HG02970 (cell line): ENCODE data around the gene ATF2.
"Not testable (repeated sequence)": the region's sequence is repeated elsewhere in the genome, so short reads cannot be mapped to it uniquely, and the experiment has no call there.

Experiments used
- ATAC-seq: cut with Tn5 transposase; IDR thresholded peaks from one replicate; pipeline ENCODE4 v1.9.1; 2021; ENCODE audit warnings: mild to moderate bottlenecking, moderate library complexity, moderate number of reproducible peaks; ENCODE audit not compliant: unreplicated experiment, low FRiP score

The ATF2 gene

DNA sequence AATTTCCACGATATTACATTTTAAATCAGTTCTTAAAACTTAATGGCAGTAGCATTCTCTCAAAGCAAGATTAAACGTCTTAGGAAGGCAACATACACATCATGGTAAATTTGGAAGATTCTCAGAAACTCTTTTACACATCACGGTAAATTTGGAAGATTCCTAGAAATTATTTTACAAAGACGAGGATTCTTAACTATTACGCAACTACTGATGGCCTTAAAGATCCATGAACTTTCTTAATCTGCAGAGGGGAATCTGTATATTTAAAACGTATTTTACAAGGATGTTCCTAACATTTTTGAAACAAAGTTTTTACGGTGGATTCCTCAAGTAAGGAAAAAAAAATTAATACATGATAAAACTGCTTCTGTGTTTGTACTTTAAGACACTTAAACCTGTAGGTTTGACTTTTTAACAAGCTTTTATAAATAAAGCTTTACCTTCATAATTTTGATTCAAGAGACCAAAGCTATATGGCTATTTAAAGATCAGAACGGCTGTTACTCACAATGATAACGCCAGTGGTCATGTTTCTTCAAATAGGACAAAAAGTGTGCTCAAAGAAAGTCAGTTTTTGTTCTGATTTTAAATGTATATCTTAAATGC lies 1.7 kb downstream of the ATF2 start:
- ATAC-seq = no peak

DNA sequence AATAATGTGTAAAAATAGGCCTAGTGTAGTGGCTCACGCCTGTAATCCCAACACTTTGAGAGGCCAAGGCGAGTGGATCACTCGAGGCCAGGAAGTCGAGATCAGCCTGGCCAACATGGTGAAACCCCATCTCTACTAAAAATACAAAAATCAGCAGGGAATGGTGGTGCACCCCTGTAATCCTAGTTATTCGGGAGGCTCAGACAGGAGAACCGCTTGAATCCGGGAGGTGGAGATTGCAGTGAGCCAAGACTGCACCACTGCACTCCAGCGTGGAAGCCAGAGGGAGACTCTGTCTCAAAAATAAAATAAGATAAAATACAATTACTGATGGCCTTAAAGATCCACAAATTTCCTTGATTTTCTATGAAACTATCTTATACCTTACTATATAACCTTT lies 3.8 kb downstream of the ATF2 start:
- ATAC-seq = no peak

DNA sequence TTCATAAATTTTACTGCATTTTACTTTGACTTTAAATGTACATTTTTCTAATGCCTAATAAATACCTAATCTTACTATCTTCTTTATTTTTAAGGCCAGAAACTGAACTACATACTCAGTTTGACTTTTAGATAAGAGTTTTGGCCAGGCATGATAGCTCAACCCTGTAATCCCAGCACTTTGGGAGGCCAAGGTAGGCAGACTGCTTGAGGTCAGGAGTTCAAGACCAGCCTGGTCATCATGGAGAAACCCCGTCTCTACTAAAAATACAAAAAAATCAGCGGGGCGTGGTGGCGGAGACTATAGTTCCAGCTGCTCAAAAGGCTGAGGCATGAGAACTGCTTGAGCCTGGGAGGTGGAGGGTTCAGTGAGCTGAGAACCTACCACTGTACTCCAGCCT lies 9.1 kb downstream of the ATF2 start:
- no peak for ATAC-seq

DNA sequence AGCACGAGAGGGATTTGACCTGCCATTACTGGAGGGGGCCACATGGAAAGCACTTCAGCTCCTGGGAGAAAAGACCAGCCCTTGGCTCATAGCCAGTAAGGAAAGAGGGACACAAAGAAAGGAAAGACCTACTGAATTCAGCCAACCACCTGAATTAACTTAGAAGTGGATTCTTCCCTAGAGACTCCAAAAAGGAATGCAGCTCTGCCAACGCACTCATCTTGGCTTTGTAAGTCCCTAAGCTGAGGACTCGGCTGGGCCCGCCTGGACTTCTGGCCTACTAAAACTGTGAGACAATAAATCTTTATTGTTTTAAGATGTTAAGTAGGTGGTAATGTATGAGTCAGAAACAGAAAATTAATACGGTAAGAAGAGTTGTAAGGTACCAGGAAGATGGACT lies 11.5 kb downstream of the ATF2 start:
- ATAC-seq = no peak

DNA sequence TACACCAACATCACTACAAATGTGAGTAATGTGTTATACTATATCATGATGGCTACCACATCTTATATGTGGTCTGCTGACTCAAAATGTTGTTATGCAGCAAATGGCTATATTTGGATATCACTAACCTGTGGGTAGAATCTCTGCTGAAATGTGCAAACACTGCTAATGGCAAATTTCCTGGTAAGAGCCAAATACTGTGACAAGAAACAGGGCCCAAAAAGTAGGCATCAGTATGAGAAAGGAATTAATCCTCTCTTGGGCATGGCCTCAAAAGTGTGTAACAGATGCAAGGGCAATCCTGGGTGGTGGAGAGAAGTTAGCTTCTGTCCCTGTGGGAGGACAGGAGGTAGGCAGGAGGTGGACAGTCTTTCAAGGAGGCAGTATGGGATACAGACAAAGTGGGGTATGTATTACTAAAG lies 13.3 kb downstream of the ATF2 start:
- no peak for ATAC-seq

DNA sequence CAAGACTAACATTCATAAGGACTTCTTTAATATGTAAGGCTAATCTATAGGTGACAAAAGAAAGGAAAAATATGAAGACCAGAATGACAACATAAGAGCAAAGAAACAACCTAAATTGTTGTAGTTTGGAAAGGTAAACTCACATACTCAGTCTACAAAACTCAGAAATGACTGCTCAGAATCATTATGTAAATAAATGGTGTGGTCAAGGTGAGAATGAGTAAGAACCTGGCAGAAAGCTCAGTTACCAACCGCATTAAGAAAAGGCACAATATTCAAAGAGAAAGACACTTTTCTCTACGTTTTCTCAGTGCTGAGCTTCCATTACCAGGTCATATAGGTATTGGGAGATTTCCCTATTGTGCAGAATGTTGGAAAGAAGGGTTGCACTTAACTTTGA lies 15.8 kb downstream of the ATF2 start:
- ATAC-seq = peak; percentile 55

DNA sequence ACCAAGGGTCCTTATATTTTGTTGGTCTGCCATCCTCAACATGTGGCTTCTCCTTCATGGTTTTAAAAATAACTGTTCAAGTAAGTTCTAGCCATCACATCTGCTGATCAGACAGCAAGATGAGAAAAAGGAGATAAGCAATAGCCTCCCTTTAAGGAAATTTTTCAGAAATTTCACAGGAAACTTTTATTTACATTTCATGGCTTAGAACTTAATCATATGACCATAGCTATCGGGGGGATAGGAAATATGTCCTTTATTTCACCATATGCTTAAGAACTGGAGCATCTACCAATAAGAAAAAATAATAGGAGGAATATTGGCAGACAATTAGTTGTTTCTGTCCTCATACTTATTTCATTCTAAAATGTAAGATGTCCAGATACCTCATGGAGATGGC lies 16.2 kb downstream of the ATF2 start:
- ATAC-seq = no peak

DNA sequence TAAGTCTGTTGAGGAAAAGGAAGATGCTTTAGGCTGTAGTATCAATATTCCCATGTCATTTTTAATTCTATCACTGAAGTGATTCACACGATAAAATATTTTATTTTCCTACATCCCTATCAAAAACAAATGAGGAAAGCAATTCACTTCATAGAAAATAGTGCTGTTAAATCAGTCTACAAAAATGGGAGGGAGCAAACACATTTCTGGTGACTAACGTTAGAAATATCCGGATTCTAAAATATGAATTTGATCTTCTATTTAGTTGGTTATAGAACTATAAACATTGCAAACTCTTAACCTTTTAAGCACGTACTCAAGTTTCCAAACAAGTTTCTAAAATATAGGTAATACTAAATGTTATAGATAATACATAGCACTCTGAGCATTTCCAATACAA lies 20.8 kb downstream of the ATF2 start:
- ATAC-seq = no peak

DNA sequence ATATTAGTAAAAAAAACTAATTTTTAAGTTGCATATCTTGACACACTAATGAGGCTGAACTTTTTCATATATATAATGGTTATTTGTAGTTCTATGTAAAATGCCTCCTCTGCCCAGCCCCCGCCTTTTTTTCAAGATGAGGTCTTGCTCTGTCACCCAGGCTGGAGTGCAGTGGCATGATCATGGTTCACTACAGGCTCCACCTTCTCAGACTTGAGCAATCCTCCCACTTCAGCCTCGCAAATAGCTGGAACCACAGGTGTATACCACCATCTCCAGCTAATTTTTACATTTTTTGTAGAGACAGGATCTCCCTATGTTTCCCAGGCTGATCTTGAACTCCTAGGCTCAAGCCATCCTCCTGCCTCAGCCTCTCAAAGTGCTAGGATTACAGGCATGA lies 24.3 kb downstream of the ATF2 start:
- no peak for ATAC-seq

DNA sequence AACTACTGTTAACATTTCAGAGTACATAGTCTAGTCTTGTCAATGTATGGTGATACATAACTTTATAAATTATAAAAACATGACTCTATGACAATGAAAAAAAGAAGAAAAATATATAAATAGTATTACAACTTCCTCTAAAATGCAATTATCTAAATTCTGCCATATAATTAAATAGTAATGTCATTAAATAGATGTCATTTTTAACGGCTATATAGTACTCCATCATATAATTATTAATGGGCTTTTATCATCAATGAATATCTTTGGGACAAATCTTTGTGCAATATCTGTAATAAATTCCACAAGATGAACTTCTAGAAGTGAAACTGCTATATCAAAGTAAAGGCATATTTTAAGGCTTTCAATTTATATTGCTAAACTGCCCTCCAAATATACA lies 24.8 kb downstream of the ATF2 start:
- ATAC-seq = no peak

DNA sequence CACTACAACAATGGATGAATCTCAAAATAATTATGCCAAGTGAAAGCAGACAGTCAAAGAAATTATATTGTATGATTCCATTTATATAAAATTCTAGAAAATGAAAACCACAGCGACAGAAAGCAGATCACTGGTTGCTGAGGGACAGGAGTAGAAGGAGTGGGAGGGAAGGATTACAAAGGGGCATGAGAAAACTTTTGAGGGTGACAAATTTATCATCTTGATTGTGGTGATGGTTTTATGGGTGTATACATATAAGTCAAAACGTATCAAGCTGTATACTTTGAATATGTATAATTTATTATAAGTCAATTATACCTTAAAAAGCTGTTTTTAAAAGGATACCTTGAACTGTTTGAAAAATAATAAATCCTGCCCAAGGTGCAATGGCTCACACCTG lies 27.7 kb downstream of the ATF2 start:
- no peak for ATAC-seq

DNA sequence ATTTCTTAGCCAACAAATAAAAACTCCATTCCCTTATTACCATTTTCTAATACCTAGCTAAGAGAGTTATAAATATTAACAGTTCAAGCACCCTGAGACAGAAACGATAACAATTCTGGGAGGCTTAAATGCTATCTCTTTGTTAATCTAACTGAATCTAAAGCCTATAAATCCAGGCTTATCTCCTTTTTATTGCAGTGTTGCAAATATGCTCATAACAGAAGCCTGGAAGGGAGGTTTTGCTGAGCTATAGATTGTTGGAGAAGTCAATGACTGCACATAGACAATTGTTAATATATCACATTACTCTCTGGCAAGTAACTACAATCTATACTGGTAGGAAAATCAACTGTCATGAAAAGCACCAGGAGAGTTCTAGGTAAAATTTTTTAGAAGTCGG lies 30.2 kb downstream of the ATF2 start:
- ATAC-seq = no peak

DNA sequence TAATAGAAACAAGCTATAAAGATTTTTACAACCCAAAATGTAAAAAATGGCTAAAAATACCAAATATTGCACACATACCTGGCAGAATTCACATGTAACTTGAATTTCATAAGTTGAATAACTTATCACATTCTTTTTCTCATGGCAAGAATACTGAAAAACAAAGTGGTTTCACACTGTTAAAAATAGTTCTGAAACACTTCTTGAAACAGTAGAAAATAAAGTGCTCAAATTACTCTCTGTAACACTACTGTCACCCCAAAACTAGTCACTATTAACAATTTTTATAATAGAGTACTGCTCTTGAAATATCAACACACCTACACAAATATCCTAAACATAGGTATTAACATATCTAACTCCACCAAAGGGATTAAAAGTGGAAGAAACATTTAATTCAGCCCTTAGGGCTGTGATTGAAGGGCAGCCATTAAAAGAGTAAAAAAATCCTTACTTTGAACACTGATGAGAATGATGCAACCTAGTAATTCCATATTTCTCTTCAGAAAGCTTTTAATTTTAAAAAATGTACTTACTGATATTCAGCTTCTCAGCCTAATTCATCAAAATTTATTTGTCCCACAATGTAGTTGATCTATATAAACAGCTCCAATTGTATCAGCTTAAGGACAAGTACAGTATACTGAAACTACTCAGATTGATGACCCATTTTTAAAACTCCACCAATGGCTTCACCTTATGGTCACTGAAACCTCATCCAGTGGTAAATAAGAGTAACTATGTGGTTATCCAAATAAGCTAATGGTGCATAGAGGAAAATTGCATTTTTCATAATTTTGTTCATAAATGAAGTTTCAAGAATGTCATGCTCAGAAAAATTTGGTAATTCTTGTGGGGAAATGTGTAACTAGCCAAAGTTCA lies 31.4 kb downstream of the ATF2 start:
- no peak for ATAC-seq

DNA sequence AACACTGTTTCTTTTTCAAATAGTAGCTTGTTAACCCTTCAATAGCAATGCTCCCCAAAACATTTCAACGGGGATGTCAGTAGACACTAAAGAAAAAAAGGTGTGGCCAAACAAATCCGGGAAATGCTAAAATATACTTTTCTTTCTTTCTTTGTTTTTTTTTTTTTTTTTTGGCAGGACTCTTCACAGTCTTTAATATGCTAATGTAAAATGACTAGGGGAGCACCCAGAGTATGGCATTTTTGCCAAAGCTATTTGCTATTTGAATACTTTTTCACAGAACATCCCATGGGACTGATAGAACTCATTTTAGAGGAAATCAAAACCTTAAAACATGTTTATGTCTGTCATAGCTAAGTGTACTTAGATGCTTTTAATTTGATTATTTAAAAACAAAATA lies 32.1 kb downstream of the ATF2 start:
- ATAC-seq = no peak

DNA sequence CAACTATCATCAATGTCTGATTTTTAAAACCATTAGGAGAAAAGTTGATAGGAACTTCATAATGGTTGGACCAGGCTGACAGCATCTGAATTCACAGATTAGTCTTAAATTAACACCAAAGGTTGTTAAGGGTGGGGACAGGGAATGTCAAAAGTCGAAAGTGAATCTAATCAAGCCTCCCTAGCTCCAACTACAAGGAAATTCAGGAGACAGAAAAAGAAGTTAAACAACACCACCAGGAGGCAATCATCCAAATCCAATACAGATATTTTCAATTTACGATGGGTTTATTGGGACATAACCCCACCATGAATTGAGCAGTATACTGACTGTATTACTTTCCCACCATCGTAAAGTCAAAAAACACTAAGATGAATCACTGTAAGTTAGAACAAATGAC lies 32.8 kb downstream of the ATF2 start:
- ATAC-seq = no peak

DNA sequence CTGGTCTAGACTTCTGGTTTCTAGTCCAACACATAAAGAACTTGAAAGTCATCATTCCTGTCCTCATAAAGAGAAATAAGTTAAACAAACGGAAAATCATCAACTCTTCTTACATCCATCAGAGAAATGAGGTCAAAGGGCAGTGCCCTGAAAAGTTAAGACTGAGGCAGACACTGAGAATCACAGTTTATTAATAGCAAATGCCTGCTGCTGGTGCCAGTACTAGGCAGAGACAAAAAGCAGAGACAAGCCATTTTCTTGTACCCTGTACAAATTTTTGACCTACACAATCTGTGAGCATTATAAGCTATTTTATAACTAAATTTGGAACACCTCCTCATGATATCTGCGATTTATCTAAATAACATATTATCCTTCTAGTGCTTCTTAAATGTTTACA lies 36.8 kb downstream of the ATF2 start:
- no peak for ATAC-seq

DNA sequence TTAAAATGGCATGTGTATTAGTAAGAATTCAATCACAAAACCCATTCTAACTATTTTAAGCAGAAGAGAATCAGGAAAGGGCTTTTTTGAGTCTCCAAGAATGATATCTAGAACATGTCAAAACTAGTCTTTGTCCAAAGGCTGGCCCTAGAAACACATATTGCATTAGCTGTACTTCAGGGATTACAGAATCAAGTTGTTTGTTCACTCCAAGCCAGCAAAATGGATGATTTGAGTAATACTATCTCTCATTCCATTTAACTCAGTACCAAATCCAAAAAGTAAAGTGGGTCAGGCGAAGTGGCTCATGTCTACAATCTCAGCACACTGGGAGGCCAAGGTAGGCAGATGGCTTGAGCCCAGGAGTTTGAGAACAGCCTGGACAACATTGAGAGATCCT lies 41.3 kb downstream of the ATF2 start:
- ATAC-seq = no peak

DNA sequence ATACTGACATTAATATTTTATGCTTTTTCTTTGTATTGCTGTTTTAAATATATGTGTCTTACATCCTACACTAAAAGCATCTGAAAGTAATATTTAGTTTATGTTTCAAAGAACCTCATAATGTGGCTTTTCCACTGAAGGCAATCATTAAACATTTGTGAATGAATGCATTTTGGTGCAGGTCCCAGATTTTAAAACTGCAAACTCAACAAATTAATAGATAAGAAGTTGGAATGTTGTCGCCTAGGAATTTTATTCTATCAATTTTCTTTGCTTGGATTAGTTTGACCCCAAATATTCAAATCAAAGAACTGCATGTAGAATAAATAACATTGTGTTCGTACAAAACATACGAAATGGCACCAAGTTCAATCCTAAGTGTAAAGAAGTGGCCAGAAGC lies 44.7 kb downstream of the ATF2 start:
- ATAC-seq = no peak

DNA sequence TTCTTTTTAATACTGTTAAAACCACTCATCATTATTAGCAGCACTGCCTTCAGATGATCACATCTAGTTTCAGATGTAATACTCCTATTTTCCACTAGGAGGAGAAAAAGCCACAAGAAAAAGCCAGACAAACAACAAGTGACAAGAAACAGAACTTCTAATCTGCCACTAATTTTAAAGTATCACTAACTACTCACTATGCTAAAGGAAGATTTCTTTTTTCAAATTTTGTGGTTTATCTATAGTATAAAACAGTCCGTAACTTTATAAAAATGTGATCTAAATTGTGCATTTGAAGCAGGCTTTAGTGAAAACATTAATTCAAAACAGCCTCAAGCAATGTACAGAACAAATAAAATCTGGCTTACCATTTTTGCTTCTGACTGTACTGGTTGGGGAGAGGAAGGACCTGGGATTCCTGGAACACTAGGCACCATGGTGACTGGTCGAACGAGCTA lies 56.8 kb downstream of the ATF2 start:
- ATAC-seq = no peak

DNA sequence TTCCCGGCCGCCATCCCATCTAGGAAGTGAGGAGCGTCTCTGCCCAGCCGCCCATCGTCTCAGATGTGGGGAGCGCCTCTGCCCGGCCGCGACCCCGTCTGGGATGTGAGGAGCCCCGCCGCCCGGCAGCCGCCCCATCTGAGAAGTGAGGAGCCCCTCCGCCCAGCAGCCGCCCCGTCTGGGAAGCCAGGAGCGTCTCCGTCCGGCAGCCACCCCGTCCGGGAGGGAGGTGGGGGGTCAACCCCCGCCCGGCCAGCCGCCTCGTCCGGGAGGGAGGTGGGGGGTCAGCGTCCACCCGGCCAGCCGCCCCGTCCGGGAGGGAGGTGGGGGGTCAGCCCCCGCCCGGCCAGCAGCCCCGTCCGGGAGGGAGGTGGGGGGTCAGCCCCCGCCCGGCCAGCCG lies 59.9 kb downstream of the ATF2 start:
- not testable (repeated sequence) for ATAC-seq

DNA sequence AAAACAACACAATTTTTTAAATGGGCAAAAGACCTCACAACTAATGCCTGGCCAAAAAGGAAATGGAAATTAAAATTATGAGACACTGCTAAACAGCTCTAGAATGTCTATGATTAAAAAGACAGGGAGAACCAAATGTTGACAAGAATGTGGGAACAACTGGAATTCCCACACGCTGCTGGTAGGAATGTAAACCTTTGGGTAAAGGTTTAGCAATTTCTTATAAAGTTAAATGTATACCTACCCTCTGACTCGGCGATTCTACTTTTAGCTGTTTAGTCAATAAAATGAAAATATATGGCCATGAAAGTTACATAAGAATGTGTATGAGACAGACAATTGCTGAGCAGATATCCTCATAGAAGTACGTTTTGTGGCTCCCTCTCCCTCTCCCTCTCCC lies 60.9 kb downstream of the ATF2 start:
- ATAC-seq = no peak

DNA sequence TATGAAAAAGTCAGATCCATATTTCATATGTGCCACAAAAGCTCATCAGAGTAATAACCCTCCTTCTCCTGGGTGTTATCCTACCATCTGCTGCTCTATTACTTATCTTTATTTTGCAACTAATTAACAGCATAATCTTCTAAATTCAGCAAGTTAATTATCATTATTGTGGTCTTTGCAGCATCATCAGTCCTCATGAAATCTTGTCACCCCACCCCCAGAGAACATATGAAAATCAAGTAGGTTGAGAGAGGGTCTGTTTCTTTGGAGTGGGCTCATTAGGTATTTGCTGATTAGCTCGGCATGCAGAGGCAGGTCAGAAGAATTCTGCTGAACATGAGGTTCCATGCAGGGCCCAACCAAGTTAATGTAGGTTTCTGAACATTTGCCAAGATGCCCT lies 64.8 kb downstream of the ATF2 start:
- no peak for ATAC-seq
